WI38 (cell line): Measurements from ENCODE around the gene ERBB4.

Source experiments
- H3K4me3 ChIP-seq: 2 replicates; pipeline ENCODE4 v1.5.1; 2011; ENCODE audit warnings: low read depth, mild to moderate bottlenecking, control low read depth, low read length
- CTCF ChIP-seq: IDR thresholded peaks from 2 replicates; pipeline ENCODE4 v1.5.1; 2012; ENCODE audit warnings: low read depth, mild to moderate bottlenecking, control low read depth, low read length

The ERBB4 gene

GRCh38 chr2:211494536-211494935, 1044.1 kb downstream of the ERBB4 start:
- TF ChIP-seq CTCF = no peak
- H3K4me3 ChIP-seq = no peak overlapping the region

- no peak overlapping the region for H3K4me3 ChIP-seq
- TF ChIP-seq CTCF = no peak
Measured at GRCh38 chr2:211494085-211494484, 1044.5 kb downstream of the ERBB4 start.

- TF ChIP-seq CTCF = no peak
- H3K4me3 ChIP-seq = no peak overlapping the region
Measured at GRCh38 chr2:211487733-211488132, 1050.9 kb downstream of the ERBB4 start.

GRCh38 chr2:211479536-211480150, 1059.0 kb downstream of the ERBB4 start:
- no peak for TF ChIP-seq CTCF
- no peak overlapping the region for H3K4me3 ChIP-seq

- no peak for TF ChIP-seq CTCF
- no peak overlapping the region for H3K4me3 ChIP-seq
Measured at GRCh38 chr2:211477537-211478275, 1060.9 kb downstream of the ERBB4 start.

GRCh38 chr2:211473116-211473515, 1065.5 kb downstream of the ERBB4 start:
- no peak for TF ChIP-seq CTCF
- no peak overlapping the region for H3K4me3 ChIP-seq

- H3K4me3 ChIP-seq = no peak overlapping the region
- no peak for TF ChIP-seq CTCF
Measured at GRCh38 chr2:211469664-211470059, 1068.9 kb downstream of the ERBB4 start.
